ENCODE results near the gene PABPN1L. TPM values are rescaled to one million over a fixed set of nuclear protein-coding genes. Genes with fewer than 3 reads are reported as not detected.

Gene PABPN1L
- total RNA-seq, 1 experiment from 2014 or later, result not detected

DNA sequence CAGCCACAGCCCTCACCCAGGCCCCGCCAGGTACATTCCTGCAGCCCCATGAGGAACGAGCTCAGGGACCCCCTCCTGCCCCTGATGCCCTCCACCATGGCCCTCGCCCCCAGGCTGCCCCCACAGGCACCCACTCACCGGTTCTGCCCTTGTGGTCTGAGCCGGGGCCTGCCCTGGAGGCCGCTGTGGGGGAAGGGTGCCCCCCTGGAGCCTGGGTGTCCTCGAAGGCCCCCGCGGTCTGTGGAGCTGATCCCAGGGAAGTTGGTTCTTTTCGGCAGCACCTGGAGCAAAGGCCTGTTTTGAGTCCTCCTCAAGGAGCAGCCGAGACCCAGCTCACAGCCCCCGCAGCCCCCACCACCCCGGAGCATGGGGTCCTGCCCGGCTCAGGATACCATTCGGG, 2.4 kb downstream of the PABPN1L start:
- H3K9me3 ChIP-seq, result no peaks in the 10 kb centered on the region
- DNase-seq, result no peak
- no peak overlapping the region for H3K4me3 ChIP-seq
- no peaks in the 10 kb centered on the region for H3K36me3 ChIP-seq
- H3K27me3 ChIP-seq, result no peaks in the 10 kb centered on the region

DNA sequence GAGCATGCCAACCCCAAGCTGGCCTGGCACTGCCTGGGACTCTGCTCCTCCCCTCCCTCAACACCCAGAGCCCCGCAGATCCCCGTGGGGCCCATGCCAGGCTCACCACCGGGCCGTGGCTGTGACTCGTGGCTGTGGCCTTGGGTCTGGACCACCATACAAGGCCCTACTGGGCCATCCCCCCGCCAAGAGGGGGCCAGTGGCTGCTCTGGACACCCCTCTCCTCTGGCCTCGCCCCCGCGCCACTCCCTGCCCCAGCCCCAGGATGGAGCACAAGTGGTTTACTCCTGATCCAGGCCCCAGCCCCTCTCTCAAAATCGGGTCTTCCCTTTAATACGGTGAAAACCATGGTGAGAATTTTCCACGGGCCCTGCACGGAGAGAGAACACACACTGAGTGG, 3.0 kb downstream of the PABPN1L start:
- no peaks in the 10 kb centered on the region for H3K36me3 ChIP-seq
- H3K9me3 ChIP-seq, result no peaks in the 10 kb centered on the region
- H3K4me3 ChIP-seq, result no peak overlapping the region
- no peaks in the 10 kb centered on the region for H3K27me3 ChIP-seq
- no peak for DNase-seq

DNA sequence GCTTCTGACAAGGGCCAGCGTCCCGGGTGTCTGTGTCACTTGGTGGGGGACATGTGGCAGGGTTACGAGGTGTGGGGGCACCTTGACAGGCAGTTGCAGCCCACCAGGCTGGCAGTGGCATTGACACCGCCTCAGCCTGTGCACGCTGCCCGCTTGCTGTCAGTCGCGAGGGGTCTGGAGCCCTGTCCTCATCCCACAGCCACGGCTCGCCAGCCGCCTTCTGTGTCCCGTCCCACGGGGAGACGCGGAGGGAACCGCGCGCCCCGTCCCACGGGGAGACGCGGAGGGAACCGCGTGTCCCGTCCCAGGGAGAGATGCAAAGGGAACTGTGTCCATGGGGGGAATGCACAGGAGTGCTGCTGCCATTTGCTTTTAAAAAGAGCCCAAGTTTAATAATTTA, 3.5 kb downstream of the PABPN1L start:
- Histone ChIP-seq H3K4me3 (no peak overlapping the region), H3K36me3 (no peaks in the 10 kb centered on the region), H3K27me3 (no peaks in the 10 kb centered on the region), H3K9me3 (no peaks in the 10 kb centered on the region)
- no peak for DNase-seq

DNA sequence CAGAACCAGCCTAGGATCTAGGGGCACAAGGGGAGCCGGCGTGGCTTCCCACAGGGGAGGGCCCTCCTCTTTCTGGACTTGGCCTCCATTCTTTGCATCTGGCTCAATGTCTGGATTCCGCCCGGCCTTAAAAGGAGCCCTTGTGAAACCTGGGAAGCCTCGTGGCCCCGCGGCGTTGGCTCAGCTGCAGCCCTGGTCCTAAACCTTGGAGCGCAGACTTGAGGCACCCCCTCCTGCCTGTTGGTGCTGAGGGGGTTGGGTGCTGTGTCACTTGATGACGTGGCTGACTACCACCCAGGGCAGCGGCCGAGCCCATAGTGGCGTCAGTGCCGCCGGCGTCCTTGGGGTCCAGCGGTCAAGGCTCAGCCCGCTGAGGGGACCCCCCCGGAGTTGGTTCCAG, 5.1 kb downstream of the PABPN1L start:
- no peaks in the 10 kb centered on the region for H3K9me3 ChIP-seq
- DNase-seq, result no peak
- H3K27me3 ChIP-seq, result no peaks in the 10 kb centered on the region
- no peaks in the 10 kb centered on the region for H3K36me3 ChIP-seq
- H3K4me3 ChIP-seq, result no peak overlapping the region

DNA sequence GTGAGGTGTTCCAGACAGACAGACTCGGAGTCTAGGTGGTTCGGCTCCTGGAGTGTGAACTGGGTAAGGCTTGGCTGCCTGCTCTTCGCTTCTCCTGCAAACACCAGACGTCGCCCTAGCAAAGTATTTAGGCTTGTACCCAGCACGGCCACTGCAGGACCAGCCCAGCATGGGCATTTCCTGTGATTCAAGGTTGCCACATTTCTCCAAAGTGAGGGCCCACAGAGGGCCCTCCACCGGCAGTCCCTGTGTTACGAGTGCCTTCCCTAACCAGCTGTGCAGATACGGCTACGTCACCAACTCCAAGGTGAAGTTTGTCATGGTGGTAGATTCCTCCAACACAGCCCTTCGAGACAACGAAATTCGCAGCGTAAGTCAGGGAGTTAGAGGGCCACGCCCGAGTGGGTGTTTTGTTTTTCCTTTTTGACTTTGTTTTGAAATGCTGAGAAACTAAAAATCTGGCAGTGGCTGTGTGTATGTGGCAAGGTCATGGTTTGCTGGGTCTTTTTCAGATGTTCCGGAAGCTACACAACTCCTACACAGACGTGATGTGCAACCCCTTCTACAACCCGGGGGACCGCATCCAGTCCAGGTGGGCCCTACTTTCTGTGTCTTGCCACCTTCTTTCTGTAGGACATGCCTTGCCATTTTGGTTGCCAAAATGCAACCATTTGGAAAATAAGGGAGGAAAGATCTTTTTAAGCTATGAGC, 6.9 kb downstream of the PABPN1L start:
- Histone ChIP-seq H3K4me3 (no peak overlapping the region), H3K27me3 (no peaks in the 10 kb centered on the region), H3K36me3 (no peaks in the 10 kb centered on the region), H3K9me3 (no peaks in the 10 kb centered on the region)
- no peak for DNase-seq

DNA sequence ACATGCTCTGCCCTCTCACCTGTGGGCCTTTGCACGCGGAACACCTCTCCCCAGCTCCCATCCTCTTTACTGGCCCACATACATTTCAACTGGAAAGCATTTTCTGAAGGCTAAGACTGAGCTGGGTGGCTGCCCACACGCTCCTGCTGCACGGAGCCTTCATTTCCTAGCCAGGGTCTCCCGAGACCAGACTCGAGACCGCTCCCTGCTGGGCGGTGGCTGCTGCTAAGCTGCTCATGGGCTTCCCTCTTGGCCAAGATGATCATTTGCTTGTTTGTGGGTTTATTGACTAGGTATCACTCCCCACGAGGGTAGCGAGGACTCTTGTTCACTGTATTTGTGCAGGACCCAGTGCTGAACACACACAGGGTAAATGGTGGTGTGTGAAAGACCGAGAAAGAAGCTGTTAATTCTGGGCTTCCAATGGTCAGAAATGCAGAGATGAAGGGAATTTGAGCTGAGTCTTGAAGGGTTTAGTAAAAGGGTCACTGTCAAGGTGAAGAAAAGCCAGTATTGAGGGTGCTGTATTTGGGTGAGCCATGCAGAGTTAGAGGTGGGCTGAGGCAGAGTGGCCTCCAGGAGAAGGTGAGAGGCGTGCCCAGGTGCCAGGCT, 8.6 kb downstream of the PABPN1L start:
- Histone ChIP-seq H3K9me3 (no peaks in the 10 kb centered on the region), H3K27me3 (no peaks in the 10 kb centered on the region)

DNA sequence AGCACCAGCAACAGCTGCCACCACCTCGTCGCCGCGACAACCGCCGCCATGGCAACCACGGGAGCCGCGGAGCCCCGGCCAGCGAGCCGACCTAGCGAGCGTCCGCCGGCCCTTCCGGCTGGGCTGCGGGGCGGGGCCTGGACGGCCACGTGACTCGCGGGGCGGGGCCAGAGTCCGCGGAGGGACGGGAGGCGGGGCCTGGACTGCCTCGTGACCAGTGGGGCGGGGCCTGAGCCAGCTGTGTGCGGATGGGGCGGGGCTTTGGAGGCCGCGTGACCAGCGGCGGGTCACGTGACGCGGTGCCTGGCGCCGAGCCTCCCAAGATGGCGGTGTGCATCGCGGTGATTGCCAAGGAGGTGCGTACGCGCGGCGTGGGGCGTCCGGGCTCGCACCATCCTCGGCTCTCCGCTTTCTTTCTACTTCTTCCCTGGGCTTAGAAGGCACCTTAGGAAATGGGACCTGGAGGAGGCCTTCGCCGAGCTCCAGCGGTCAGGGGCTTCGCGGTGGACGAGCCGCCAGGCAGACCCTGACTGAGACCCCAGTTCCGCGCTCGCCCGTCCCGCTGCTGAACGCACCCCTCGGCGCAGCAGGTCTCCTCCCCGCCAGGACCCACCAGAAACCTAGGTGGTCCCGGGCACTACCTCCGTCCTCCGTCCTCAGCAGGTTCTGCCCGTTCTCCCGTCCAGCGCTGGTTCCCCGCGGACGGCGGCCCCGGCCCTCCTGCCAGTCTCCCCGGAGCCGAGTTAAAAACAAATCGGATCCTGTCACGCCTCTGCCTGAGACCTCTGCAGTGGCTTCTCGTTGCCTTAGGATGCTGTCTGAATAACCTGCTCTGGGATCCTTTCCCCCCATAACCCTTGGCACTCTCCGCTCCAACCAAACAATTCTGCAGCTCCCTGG, 9.4 kb downstream of the PABPN1L start, which contains the start of the genes GALNS and TRAPPC2L:
TSS of gene GALNS (minus strand) at position 120 of the 900 bp plus-strand sequence. CDS start at position 50, 70 bp downstream.
TSS of gene TRAPPC2L (plus strand) at position 300 of the 900 bp plus-strand sequence. CDS start at position 324, 24 bp downstream.
- no peaks in the 10 kb centered on the region for H3K27me3 ChIP-seq
- H3K4me3 ChIP-seq, result peak within 1 kb of the TSS; percentile 86
- H3K36me3 ChIP-seq, result no peaks in the 10 kb centered on the region
- peak; percentile 84 for DNase-seq
- no peaks in the 10 kb centered on the region for H3K9me3 ChIP-seq

More for the DNA sequence above, 8.6 kb downstream of the PABPN1L start:
- peak; percentile 68 for DNase-seq
- H3K4me3 ChIP-seq, result peak overlapping the region; percentile 86
- H3K36me3 ChIP-seq, result no peaks in the 10 kb centered on the region

DNA sequence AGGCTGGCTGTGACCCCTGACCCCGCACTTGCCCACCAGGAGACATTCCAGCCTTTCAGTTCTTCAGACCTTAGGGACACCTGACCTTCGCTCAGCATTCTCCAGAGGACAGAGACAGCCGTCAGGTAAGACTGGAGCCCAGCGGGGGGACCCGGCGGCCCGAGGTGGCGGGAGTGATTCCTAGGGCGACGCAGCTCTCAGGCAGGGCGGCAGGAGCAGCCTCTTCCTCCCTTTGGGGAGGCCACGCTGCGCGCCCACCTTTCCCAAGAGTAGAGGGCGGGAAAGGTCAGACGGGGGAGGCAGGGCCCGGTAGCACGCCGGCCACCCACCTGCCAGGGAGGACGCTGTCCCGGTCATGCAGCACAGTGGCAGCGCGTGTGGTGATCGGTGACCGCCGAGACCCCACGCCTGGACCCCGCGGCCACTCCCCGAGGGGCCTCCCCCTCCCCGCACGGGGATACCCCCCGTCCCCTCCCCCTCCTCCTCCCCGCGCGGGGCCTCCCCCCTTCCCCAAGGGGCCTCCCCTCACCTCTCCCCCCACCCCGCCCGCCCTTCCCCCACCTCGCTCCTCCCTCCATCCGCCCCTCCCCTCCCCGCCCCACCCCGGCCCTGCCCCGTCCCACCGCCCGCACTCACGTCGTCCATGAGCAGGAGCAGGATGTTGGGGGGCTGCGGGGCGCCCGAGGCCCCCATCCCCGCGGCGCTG, 10.2 kb downstream of the PABPN1L start:
- no peak for DNase-seq
- H3K4me3 ChIP-seq, result peak overlapping the region; percentile 86
- H3K9me3 ChIP-seq, result no peaks in the 10 kb centered on the region
- no peaks in the 10 kb centered on the region for H3K27me3 ChIP-seq
- no peaks in the 10 kb centered on the region for H3K36me3 ChIP-seq

DNA sequence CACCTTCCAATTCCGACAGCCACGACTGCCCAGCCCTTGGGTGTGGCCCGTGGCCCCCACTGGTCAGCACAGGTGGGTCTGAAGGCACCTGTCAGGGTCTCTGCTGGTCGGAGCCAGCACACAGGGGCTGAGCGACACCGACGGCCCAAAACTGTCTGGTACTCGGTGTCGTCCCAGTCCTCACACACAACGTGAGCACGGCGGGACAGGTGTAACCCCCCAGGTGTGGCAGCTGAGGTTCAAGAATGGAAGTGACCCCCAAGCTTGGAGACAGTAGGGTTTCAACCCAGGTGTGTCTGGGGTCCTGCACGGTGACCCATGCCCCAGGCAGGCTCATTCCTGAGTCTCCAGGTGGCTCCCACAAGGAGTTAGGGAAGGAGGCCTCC, 10.7 kb downstream of the PABPN1L start:
- Histone ChIP-seq H3K27me3 (no peaks in the 10 kb centered on the region), H3K9me3 (no peaks in the 10 kb centered on the region), H3K4me3 (no peak overlapping the region), H3K36me3 (no peaks in the 10 kb centered on the region)
- DNase-seq, result no peak

DNA sequence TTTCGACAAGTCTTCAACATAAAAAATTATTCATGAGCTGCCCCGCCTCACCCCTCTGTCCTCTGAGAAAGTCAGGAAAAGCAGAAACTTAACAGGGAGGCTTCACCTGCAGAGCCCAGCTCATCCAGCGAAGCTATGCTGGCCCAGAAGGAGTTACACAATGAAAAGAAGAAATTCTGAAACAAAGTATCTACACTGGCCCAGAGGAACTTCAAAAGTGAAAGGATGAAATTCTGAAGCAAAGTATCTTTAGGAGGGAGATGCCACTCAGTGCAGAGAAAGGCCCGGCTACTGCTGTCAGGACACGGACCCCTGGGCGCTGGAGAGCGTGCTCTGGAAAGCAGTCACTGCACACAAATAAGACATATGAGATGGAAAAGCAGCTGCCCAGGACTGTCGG, 11.3 kb downstream of the PABPN1L start:
- no peaks in the 10 kb centered on the region for H3K9me3 ChIP-seq
- H3K4me3 ChIP-seq, result no peak overlapping the region
- no peaks in the 10 kb centered on the region for H3K36me3 ChIP-seq
- DNase-seq, result no peak
- no peaks in the 10 kb centered on the region for H3K27me3 ChIP-seq

DNA sequence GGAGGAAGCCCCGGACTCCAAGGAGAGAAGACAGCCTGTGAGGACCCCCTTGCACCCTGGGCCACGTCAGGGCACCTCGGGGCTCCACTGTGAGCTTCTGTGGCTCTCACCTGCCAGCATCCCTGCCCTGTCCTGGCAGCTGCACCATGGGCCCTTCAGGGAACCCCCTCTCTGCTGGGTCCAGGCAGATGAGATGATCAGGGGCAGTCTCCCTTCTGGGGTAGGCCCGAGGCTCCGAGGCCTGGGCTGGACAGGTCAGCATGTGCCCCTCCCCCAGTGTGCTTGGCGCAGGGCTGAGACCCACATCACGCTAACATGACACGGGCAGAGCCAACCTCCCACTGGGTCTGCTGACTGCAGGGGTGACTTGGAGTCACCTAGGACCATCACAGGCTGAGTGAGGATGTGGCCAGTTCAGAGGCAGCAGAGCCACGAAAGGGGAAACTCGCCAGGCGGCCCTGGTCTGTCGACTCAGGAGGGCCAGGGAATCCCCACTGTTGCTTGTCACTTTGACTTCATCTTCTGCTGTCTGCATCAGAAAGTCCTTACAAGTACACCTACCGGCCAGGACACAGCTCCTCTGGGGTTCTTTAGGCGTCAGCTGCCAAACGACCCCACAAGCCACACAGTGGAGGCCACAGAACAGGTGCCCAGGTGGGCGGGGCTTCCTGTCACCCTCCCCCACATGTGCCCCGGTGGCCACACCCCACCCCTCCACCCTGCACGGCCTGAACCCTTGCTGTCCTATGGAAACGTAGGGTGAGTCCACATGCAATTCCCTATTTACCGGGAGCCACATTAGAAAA, 12.0 kb downstream of the PABPN1L start:
- DNase-seq, result no peak
- no peaks in the 10 kb centered on the region for H3K27me3 ChIP-seq
- no peak overlapping the region for H3K4me3 ChIP-seq
- H3K9me3 ChIP-seq, result no peaks in the 10 kb centered on the region
- no peaks in the 10 kb centered on the region for H3K36me3 ChIP-seq

DNA sequence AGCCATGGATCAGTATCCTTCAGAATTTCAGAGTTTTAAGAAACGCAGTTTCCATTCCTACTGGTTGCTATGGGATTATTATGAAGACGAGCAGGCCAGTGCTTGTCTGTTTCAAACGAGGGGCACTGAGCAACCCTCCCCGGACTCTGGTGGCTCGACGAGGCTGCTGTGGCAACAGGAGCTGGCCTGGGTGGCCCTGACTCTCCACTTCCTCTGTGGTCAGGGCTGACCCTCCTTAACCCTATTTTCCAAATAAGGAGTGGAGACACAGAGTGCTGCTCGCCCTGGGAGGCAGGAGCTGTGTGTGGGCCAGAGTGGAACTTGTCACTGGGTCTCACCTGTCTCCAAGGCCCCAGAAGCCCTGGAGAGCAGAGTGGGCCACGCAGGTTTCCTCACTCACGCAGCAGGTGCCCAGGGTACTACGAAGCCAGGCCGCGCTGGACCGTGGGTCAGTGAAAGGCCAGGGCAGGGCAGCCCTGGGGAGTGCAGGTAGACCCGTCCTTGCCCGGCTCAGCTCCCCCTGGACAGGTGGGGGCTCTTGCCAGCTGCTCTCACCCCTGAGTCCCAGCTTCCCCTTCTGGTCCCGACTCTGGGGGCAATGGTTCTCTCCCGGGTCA, 13.0 kb downstream of the PABPN1L start:
- H3K36me3 ChIP-seq, result no peaks in the 10 kb centered on the region
- no peak overlapping the region for H3K4me3 ChIP-seq
- H3K9me3 ChIP-seq, result no peaks in the 10 kb centered on the region
- DNase-seq, result no peak
- H3K27me3 ChIP-seq, result no peaks in the 10 kb centered on the region

DNA sequence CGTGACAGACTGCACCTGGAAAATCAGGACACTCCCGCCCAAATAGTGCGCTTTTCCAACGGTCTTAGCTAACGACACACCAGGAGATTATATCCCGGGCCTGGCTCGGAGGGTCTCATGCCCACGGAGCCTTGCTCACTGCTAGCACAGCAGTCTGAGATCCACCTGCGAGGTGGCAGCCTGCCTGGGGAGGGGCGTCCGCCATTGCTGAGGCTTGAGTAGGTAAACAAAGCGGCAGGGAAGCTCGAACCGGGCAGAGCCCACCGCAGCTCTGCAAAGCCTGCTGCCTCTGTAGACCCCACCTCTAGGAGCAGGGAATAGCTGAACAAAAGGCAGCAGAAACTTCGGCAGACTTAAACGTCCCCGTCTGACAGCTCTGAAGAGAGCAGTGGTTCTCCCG, 14.8 kb downstream of the PABPN1L start:
- no peak for DNase-seq
- H3K9me3 ChIP-seq, result no peaks in the 10 kb centered on the region
- H3K36me3 ChIP-seq, result no peaks in the 10 kb centered on the region
- H3K4me3 ChIP-seq, result no peak overlapping the region
- no peaks in the 10 kb centered on the region for H3K27me3 ChIP-seq

DNA sequence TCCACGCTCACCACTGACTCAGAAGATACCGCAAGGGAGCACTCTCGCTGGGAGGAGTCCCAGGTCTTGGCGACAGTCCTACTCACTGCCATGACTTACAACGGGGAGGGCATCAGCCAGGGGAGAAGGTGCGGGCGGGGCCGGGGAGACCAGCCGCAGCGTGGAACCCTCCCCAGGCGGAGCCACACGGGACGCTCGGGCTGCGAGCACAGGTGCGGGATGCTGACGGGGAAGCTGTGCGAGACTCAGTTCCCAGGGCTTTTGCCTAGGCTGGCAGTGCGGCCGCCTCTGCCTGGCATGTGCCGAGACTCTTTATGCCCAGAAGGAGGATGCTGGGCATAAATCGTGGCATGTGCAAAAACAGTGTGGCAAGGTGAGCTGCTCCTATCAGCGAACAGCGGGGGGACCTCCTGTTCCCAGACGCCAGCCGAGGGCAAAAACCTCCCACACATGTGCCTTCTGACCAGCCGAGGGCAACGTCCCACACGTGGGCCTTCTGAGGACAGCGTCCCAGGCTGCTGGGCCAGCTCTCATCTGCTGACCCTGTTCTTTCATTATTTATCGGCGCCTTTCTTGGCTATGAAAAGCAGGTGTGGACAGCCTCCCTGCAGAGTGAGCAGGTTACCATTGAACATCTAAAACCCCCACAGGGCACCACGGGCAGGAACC, 15.8 kb downstream of the PABPN1L start:
- Histone ChIP-seq H3K9me3 (no peaks in the 10 kb centered on the region), H3K4me3 (no peak overlapping the region), H3K36me3 (no peaks in the 10 kb centered on the region), H3K27me3 (no peaks in the 10 kb centered on the region)
- no peak for DNase-seq

DNA sequence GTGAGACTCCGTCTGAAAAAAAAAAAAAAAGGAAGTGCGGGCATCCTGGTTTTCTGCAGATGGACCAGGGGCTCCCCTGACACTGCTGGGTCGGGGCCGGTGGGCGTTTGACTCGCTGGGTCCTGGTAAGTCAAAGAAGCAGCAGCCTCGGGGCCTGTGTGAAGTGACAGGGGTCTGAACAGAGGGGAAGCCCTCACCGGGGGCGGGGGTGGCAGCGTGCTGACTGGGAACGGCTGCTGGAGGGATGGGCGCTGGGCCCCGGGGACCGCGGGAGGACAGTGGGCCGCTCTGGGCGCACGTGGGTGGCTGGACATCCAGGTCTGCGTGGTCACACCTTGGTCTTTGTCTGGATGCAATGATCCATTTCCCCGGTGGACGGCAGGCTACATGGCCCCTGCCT, 17.9 kb downstream of the PABPN1L start:
- H3K9me3 ChIP-seq, result no peaks in the 10 kb centered on the region
- H3K36me3 ChIP-seq, result no peaks in the 10 kb centered on the region
- DNase-seq, result no peak
- no peak overlapping the region for H3K4me3 ChIP-seq
- no peaks in the 10 kb centered on the region for H3K27me3 ChIP-seq

All from MG63 (cell line).